ENCODE results near the gene MATN4. TPM values are rescaled to one million over a fixed set of nuclear protein-coding genes. Genes with fewer than 3 reads are reported as not detected.
"Not testable (repeated sequence)": the region's sequence is repeated elsewhere in the genome, so short reads cannot be mapped to it uniquely, and the experiment has no call there.

Gene MATN4, protein sequence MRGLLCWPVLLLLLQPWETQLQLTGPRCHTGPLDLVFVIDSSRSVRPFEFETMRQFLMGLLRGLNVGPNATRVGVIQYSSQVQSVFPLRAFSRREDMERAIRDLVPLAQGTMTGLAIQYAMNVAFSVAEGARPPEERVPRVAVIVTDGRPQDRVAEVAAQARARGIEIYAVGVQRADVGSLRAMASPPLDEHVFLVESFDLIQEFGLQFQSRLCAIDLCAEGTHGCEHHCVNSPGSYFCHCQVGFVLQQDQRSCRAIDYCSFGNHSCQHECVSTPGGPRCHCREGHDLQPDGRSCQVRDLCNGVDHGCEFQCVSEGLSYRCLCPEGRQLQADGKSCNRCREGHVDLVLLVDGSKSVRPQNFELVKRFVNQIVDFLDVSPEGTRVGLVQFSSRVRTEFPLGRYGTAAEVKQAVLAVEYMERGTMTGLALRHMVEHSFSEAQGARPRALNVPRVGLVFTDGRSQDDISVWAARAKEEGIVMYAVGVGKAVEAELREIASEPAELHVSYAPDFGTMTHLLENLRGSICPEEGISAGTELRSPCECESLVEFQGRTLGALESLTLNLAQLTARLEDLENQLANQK
- 6.1 and 6.7 TPM in 2 replicates for total RNA-seq

DNA sequence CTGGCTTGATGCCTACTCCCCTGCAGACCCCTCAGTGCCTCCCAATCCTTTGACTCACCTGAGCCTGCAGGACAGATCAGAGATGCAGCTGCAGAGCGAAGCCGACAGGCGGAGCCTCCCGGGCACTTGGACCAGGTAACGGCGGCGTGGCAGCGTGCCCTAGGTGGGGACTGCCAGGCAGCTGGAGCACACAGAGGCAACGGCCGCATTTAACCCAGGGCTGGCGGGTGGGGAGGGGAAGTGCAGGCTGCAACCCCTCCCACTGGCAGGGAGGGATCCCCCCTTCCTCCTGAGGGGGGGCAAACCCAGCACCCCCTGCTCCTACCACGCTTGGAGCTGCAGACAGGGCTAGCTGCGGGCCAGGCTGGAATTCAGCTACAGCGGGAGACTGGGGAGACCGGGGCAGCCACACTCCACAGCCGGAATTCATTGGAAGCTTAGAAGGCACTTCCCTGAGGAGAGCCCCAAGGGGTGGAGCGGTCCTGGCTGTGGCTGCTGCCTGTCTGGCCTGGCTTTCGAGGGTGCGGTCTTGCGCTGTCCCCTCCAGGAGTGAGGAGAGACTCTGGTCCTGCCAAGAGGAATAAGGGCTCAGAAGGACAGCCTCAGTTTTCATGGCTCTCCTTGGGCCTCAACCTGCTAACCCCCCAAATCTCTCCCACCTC lies at the start of gene MATN4:
Gene MATN4 (minus strand): TSS at position 183 of the 662 bp plus-strand sequence. CDS start 2,717 bp downstream, outside the sequence.
- intact Hi-C loops (cut with micrococcal nuclease): no loop called here

DNA sequence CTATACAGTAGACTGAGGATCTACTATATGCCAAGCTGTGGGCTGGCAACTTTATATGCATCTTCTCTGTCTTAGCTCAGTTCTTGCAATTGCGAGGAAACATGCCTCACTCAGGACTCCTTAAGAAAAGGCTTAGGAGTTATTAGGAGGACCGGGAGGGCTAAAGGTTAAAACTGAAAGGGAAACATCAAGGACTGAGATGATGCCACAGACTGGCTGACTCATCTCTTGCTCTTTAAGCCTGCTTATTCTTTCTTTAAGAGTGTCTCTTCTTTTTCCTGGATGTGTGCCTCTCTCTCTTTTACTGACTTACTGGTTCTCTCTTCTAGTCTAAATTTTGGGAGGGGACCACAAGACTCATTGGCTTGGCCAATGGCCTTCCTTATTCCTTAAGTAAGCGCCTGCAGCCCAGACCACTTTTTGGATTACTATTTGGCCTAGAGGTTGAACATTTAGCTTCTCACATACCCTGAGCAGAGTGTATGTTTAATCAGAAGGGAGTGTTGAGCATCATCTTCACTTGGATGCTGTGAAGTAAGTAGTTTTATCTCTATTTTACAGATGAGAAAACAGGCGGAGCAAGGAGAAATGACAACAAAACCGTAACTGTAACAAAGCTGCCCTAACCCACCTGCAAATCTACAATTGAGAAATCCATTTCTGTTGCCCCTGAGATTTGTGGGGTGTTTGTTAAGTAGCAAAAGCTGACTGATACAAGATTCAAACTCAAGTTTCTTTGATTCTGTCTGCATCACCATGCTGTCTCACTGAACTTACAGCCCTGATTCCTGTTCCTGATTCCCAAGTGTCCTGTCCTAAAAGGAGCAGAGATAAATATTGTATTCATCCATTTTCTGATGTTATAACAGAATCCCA lies 47.3 kb upstream of the MATN4 start:
- intact Hi-C loops (cut with micrococcal nuclease): loop anchor here (1.0 kb wide), 2 partner anchors 8 kb away; partner anchors contain the start of gene SYS1

DNA sequence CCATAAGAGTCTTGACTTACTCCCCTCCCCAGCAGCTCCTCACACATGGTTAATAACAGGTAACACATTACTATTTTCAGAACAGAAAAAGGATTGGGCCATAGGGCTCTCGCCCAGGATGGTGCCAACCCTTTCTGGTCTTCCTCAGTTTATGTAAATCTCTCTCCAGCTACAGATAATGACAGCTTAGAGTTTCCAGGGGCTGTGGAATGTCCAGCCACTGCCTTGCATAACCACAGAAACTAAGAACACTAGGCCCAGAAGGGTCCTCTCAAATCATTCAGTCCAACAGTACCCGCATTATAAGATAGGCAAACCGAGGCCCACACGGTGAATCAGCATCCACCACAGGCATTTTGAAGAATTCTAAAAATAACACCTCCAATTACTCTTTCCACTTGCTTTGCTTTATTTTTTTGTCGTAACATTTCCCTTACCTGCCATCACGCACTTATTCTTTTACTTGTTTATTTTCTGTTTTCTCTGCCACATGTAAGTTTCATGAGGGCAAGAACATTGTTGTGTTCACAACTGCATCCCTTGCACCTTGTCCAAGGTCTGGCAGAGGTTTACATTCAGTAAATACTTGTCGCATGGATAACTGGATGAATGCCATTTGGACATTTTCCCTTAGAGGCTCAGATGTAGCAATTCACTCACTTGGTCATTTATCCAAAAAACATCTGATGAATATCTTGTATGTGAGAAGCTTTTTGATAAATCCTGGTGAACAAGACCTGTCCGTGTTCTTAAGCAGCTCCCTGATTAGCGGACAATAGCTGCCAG lies 46.5 kb upstream of the MATN4 start:
- intact Hi-C loops (cut with micrococcal nuclease): loop anchor here (1.0 kb wide), 2 partner anchors 7 to 9 kb away; partner anchors contain the start of gene SYS1

DNA sequence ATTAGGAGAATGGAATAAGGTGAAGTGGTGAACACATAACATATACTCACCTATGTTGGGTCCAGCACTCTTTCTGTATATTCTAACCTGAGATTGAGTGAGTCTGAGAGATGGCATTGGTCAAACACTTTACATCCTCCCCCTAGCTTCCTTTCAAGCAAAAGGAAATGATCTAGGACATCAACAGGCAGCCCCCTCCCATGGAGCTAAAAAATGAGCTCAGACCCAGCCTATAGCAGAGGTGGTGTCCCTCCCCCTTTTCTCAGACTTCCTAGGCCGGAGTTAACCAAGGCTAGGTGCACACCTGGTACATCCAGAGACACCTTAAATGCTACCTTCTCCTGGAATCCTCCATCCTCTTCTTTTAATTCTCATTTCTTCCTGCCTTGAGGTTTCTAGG lies 45.6 kb upstream of the MATN4 start:
- intact Hi-C loops (cut with micrococcal nuclease): no loop called here

DNA sequence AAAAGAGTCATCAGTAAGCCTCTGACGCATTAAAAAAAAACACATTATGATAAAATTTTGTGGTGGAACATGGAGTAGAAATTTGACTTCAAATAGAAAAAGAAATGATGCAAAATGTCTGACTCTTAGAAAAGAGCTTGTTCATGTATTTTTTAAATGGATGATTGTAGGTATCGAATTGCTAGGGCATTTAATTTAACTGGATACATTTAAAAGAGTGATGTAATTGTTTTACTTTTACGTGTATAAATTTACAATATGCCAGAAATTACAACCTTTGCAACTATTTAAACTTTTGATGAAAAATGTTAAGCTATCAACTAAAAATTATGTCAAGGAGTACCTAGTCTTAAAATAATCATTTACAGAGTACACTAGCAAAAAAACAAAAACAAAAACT lies 44.6 kb upstream of the MATN4 start:
- intact Hi-C loops (cut with micrococcal nuclease): no loop called here

DNA sequence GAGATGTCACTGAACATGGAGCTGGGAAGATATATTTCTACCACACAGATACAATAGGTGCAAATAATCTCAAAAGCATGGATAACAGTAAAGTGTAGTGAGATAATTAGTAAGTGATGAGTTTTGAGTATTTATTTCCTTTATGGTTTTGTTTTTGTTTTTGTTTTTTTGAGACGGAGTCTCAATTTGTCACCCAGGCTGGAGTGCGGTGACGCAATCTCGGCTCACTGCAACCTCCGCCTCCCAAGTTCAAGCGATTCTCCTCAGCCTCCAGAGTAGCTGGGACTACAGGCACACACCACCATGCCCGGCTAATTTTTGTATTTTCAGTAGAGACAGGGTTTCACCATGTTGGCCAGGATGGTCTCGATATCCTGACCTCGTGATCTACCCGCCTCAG lies 42.7 kb upstream of the MATN4 start:
- intact Hi-C loops (cut with micrococcal nuclease): not testable (repeated sequence)

DNA sequence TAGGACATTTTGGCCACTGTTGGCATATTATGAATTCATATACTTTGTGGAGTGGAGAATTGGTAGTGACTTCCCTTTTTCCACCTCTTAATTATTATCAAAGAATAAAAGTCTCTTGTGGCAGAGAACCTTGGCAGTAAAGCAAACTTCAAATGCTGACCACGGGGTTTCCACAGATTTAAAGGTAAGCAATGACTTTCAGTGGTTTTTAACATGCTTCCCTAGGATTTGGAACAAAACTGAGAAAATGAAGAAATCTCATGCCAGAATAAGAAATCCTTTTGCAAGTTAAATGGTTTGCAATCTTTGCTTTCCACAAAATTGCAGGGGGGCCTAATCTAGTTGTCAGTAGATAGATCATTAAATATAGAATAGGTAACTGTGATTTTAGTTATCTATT lies 42.1 kb upstream of the MATN4 start:
- intact Hi-C loops (cut with micrococcal nuclease): no loop called here

DNA sequence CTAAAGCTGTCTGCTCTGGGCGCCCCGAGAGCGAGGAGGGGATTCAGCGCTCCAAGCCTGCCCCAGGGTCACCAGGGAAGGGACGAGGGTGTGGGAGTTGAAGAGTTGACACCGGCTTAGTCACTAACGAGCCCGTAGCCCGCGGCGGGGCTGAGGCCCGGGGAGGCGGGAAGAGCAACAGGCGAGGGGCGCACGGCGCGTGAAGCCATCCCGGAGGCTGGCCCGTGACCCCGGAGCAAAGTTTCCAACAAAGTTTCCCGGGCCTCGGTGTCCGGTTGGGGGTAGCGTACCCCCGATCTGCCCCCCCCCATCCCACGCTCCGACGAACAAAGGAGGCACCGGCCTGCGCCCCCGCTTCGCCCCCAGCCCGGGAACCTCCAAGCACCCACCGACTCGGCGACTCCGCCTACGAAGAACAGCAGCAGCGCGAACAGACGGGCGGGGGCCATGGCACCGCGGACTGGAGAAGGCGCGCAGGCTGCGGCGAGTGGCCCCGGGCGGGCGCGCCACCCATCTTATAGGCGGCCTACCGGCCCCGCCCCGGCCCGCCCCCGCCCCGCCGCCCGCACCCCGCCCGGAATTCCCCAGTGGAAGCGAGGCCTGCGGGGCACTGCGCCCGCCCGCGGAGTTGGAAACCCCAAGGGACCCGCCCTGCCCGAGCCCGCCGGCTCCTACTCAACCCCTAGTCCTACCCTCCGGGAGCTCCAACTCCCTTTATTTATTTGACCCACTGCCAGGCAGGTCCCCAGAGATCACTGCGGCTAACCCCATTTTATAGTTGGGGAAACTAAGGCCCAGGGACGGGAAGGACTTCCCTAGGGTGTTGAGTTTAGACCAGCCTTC lies 40.1 kb upstream of the MATN4 start, which contains the start of gene SDC4:
Gene SDC4 (minus strand): TSS at position 489 of the 843 bp plus-strand sequence. CDS start 40 bp downstream, at position 449.
- intact Hi-C loops (cut with micrococcal nuclease): loop anchor here (1.0 to 2.0 kb wide), 3 partner anchors 7 to 69 kb away; partner anchors contain the start of genes PIGT and SYS1

DNA sequence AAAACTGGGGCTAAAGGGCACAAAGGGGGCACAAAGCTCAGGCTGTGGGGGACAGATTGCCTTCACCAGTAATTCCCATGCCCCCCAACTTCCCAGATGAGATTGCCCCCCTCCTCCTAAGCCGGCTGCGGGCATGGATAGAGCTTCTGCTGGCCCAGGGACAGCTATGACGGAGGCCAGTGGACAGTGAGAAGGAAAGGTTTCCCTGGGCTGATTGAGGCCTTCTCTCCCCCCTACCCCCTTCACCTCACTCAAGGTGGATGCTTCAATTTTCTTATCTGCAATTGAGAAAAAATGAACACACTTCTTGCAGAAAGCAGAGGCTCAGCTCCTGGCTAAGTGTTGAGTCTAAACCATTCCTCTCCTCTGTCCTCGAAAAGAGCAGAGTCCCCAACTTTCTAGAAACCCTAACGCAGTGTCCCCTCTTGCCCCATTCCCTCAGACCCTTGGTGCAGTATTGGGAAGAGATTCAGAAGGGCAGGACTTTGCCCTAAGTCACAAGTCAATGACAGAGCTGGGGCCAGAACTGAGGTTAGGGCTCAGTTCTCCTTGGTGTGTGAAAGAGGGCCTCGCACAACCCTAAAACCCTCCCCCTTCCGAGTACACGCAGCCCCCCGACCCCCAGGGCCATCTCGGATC lies 39.3 kb upstream of the MATN4 start:
- intact Hi-C loops (cut with micrococcal nuclease): loop anchor here (1.0 to 2.0 kb wide), 2 partner anchors 8 to 69 kb away; partner anchors contain the start of gene PIGT

DNA sequence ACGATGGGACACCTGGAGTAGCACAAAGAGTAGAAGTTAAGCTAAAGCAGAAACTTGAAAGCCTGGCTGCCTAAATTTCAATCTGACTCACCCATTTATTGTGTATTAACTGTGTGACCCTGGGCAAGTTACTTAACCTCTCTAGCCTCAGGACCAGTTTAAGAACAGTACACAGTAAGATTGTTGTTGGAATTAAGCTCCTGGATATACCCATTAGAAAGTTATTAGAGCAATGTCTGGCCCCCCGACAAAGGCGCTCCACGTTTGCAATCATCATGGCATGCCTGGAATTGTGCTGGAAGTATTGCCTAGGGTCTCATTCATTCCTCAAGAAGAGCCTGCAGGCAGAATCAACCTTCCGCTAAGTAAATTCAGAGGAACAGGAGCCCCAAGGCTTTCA lies 38.8 kb upstream of the MATN4 start:
- intact Hi-C loops (cut with micrococcal nuclease): loop anchor here (1.0 to 2.0 kb wide), 3 partner anchors 8 to 70 kb away; partner anchors contain the start of gene PIGT

DNA sequence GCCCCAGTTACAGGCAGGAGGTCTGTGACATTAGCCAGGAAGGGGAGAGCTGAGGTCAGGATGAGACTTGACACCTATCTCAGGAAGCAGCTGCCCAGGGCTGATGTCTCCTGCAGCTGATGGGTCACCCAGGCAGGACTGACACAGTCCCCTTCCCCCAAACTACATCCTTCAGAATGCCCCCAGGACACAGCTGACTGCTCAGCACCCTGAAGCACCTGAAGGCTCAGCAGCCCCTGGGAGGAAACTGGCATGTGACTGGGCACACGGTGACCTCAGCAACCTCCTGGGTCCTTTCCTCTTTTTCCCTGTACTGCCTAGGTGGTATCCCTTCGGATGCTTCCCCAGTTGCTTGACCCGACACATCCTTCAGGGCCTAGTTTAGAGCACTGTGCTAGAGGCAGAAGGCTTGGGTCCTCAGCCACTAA lies 38.2 kb upstream of the MATN4 start:
- intact Hi-C loops (cut with micrococcal nuclease): loop anchor here (1.0 to 2.0 kb wide), 2 partner anchors 27 to 70 kb away; partner anchors contain the start of gene PIGT

DNA sequence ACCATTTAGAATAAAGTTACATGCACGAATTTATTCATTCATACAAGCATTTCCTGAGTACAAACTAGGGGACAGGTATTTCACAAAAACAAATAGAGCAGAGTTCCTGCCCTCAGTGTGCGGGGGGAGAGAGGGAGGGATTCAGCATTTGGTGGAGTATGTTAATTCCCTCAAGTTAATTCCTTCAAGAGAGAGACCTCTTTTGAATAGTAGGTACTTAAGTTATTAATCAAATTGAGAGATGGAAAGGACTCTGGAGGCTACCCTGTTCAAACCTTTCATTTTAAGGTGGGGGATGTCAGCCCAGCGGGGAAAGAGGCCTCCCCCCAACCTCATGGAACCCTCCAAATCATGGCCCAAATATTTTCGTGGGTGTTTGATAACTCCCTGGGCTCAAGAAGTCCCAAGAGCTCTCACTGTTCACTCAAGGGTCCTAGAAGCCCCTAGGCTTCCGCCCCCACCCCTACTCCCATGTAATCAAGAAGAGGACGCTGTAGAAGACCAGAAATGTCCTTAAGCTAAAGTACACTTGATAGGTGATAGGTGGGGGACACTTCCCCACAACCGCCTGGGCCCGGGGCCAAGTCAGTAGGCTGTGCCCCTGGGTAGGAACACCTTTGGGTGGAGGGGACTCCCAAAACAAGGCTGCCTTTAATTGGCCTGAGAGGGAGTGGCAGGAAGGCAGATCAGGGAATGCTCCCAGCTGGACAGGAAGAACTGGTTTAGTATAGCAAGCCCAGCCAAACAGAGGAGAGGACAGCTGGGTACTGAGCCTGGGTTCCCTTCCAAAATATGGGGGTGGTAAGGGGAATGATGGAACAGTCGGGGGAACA lies 37.2 kb upstream of the MATN4 start:
- intact Hi-C loops (cut with micrococcal nuclease): no loop called here

DNA sequence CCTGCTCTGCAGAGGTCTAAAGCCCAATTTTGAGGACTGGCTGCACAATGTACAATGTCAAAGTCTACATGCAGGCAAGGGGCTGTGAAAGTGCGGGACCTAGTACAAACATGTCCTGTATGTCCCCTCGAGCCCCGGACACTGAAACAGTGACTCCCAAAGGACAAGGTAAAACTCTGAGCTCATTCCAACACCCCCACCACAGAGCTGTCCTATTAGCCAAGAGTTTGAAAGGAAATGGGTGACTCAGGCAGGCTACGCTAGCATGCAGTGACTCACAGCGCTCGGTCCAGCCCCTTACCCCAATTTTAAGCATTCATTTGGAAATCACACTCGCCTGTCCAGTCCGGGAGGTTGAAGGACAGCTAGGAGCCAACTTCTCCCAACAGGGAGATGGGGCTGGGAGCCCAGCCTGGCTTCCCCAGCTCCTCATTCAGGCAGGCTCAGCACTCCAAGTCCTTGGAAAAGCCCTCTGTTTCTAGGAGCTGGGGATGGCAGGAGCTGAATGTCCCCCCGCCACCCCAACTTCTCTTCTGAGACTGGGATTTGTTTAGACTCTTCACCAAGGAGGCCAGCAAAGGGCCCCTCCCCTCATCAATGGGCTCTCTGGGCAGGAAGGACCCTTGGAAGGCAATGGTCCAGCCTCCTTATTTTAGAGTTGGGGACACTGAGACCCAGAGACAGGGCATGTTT lies 36.2 kb upstream of the MATN4 start:
- intact Hi-C loops (cut with micrococcal nuclease): no loop called here

DNA sequence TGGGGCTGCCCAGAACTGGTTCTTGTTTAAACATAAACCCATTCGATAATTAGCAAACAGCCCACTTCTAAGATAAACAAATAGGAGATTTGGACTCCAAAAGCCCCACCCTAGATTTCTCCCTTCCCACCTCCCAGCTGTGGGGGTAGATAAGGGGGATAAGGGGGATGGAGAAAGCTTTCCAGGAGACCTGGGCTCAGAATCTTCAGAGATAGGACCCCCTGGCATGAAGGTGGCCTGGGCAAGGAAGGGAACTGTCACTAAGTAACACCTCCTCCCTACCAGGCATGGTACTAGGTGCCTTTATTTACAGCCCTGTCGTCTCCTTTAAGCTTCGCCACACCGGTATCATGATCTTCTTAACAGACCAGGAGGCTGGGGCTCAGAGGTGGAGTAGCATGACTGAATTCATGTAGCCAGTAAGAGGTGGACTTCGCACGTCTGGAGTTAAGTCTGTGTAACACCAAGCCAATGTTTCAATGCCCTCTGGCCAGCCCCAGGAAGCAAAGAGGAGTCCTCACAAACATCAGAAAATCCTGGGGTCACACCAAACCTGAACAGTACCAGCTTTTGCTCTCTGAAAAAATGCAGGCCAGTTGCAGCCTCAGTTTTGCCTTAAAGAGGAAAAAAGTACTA lies 35.6 kb upstream of the MATN4 start:
- intact Hi-C loops (cut with micrococcal nuclease): no loop called here

DNA sequence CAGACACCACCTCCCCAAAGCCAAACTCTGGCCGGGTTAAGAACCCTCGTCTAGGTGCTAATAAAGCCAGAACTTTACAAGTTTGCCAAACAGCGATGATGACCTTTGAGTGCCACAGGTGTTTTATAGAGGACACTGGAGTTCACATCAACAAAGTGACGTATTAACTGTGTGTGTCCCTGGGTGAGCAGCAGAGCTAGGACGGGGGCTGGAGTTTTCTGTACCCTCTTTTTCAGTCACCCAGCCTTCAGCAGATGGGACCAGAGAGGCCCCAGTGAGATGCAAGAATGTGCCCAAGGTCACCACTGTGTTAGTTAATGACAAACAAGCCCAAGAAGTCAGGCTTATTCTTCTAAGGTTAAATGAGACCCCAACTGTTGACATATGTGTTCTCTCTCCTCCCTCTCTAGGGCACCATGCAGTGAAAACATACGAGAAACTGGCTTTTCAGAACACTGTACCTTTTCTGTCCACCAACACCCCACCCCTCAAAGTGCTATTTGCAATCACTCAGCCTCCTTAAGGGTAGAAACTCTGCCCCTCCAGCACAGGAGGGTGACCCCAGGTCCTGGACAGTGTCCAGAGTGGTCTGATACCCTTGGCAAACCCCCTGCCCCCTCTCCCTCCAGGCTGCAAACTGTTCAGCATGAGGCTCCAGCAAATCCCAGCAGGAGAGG lies 34.9 kb upstream of the MATN4 start:
- intact Hi-C loops (cut with micrococcal nuclease): no loop called here
